HG03439 (cell line): ENCODE results near the gene ING2.
"Not testable (repeated sequence)": the region's sequence is repeated elsewhere in the genome, so short reads cannot be mapped to it uniquely, and the experiment has no call there.

Source experiments
- ATAC-seq: cut with Tn5 transposase; IDR thresholded peaks from one replicate; pipeline ENCODE4 v1.9.1; 2021; ENCODE audit warnings: mild to moderate bottlenecking, moderate library complexity; ENCODE audit not compliant: unreplicated experiment

ING2 gene, protein sequence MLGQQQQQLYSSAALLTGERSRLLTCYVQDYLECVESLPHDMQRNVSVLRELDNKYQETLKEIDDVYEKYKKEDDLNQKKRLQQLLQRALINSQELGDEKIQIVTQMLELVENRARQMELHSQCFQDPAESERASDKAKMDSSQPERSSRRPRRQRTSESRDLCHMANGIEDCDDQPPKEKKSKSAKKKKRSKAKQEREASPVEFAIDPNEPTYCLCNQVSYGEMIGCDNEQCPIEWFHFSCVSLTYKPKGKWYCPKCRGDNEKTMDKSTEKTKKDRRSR

DNA sequence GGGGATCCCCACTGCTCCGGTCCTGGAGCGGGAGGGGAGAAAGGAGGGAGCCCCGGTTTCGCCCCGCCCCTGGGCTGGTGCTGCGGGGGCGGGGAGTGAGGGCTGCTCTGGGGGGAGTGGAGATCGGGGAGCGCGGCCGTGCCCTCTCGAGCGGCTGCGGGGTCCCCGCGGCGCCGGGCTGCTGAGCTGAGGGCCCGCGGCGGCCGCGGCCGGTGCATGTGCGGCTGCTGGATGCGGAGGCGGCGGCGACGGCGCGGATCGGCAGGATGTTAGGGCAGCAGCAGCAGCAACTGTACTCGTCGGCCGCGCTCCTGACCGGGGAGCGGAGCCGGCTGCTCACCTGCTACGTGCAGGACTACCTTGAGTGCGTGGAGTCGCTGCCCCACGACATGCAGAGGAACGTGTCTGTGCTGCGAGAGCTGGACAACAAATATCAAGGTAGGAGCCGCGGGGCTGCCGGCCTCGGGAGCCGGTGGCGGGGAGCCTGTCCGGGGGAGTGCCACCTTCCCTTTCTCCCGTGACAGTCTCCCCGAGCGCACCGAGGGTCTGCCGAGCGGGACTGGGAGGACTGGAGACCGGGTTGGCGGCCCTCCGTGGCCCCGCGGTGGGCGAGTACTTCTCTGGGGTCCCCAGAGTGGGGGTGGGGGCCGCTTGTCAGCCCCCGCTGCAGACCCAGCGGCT lies at the start of gene ING2:
ING2 (plus strand) TSS at position 129 of the 681 bp plus-strand sequence; CDS start at position 267, 138 bp downstream.
- ATAC-seq = peak; percentile 52

DNA sequence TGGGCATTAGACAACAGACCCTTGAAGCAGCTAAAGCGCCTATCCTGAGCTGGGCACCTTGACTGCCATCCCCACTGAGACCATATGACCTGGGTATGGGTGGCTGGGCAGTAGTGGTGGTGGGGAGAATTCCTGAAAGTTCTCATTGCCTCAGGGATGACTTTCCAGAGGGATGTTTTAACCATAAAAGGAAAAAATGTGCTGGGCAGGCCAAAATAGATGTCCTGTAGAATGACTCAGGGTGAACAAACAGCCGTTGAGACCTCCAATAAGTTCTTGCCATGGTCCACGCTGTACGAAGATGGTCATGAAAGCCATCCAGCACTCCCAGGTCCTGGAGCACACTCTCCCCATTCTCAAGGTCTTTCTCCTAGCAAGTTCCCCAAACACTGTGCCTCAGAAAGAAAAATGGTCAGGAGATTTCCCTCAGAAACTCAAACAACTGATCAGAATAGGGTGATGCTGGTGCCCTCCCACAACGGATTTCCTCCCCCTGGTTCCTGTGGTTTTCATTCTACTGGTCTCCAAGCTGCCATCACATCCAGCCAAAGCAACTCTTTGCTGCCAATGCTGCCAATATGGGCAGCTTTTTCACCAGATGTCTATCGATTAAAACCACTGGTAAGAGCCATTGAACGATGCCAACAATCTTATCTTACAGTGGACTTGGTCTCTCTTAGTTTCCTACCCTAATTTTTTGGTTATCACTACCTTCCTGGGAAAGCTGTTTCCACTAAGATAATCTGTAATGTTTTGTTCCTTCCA lies 49.2 kb upstream of the ING2 start:
- no peak for ATAC-seq

DNA sequence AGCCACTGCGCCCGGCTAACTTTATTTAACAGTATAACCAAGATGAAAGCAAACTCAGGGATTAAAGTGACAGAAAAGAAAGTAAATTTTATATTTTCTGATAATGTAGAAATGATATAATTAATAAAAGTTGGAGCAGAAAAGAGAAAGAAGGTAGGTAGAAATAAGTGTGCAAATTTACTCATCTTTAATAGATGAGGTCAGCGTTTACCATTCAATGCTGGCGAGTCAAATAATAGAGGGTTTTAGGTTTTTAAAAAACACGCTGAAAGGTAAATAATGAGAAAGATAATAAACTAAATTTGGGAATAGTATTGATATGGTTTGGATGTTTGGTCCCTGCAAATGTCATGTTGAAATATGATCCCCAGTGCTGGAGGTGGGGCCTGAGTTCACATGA lies 46.9 kb upstream of the ING2 start:
- ATAC-seq = no peak

DNA sequence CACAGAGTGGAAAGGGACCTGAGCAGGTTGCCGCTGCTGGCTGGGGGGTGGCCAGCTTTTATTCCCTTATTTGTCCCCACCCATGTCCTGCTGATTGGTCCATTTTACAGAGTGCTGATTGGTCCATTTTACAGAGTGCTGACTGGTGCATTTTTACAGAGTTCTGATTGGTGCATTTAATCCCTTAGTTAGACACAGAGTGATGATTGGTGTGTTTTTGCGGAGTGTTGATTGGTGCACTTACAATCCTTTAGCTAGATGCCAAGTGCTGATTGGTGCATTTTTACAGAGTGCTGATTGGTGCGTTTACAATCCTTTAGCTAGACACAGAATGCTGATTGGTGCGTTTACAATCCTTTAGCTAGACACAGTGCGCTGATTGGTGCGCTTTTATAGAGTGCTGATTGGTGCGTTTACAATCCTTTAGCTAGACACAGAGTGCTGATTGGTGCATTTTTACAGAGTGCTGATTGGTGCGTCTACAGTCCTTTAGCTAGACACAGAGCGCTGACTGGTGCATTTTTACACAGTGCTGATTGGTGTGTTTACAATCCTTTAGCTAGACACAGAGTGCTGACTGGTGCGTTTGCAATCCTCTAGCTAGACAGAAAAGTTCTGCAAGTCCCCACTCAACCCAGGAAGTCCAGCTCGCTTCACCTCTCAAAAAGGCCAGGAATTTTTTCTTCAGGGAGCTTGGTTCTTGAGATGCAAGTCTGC lies 40.8 kb upstream of the ING2 start:
- not testable (repeated sequence) for ATAC-seq

DNA sequence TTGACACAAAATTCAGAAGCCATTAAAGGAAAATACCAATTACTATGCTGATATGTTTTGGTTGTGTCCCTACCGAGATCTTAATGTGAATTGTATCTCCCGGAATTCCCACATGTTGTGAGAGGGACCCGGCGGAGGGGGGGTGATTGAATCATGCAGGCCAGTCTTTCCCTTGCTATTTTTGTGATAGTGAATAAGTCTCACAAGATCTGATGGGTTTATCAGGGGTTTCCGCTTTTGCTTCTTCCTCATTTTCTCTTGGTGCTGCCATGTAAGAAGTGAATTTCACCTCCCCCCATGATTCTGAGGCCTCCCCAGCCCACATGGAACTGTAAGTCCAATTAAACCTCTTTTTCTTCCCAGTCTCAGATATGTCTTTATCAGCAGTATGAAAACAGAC lies 39.0 kb upstream of the ING2 start:
- not testable (repeated sequence) for ATAC-seq

DNA sequence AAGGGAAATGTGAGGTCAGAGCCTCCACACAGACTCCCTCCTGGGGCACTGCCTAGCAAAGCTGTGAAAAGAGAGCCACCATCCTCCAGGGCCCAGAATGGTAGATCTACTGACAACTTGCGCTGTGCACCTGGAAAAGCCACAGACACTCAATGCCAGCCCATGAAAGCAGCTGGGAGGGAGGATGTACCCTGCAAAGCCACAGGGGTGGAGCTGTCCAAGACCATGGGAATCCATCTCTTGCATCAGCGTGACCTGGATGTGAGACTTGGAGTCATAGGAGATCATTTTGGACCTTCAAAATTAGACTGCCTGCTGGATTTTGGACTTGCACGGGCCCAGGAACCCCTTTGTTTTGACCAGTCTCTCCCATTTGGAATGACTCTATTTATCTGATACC lies 37.6 kb upstream of the ING2 start:
- ATAC-seq = no peak

DNA sequence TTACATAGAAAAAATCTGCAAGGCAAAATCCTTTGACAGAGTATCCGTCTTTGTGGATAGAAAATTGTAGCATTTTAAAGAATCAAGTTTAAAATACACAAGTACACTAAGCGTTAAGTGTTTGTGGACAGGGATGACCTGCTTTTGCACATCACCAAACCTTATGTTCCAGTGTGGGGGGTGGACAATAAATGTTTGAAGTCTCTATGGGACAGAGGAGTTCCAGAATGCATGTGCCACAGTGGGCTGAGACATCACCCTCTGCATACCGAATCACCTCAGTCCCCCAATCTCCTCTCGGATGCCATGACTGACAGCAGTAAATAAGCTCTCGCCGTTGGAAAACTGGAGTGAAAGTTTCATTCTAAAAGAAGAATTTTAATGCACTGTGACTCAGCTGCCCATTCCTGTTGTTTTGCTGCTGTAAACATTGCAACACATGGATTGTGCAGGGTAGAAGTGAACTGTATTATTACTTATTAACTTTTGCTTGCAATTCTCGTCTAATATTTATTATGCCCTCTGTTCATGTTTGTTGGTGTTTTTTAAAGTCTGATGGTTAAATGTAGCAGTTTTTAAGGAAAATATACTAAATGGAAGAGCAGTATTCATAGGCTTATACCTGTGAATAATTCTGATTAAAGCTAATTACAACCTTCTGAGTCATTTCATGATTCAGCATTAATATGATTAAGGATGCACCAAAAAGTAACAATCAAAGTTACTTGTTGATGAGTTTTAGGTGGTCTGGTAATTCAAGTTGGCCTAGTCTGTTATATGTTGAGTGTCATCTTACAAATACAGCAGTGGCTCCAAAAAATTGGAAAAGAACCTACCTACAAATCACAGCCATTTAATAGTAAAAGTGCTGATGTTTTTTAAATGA lies 36.4 kb upstream of the ING2 start:
- ATAC-seq = no peak

DNA sequence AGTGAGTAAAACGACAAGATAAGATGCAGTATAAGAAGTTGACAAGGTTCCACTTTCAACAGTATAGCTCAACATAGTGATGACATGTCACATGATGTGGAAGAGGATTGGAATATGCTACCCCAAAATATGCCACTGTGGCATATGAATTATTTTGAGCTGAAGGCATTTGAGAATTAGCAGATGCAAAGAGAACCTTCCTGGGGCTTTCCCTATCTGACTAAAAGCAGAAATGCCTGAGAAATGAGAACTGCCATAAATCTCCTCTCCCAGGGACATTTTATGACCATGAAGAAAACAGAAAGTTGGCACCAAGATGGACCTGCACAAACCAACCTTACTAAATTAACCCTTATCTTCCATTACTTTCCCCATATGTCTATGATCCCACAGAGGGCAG lies 35.6 kb upstream of the ING2 start:
- no peak for ATAC-seq

DNA sequence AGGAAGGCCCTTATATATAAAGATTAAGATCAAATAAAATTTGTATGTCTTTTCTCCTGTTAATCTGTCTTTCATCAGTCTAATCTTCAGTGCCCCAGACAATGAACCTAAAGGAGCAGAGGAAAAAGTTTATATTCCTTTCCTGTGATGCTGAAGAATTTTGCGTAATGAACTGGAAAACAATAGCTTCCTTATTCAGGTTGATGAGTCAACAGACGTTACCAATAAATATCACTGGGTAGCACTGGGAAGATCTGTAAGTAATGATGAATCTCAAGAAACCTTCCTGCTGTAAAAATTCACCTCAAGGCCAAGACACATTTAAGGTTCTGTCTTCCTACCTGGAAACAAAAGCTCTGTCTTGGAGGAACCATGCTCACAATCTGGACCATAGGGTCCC lies 34.9 kb upstream of the ING2 start:
- no peak for ATAC-seq

DNA sequence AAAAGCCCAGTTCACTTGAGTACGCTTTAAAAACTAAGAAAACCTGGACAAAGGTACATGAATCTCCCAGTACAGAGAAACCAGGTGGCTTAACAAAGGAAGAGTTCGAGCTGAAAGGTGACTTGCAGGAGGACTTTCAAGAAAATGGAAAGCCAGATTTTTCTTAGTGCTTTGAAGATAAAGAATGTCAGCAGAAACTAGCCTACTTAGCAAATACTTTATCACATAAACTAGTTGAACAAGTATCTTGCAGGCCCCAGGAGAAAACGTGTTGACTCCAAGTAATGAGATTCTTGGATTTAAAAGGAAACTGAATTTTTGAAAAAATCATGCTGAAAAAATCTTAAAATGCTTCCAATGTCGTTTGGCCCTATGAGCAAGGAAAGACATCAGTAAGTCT lies 34.0 kb upstream of the ING2 start:
- ATAC-seq = no peak

DNA sequence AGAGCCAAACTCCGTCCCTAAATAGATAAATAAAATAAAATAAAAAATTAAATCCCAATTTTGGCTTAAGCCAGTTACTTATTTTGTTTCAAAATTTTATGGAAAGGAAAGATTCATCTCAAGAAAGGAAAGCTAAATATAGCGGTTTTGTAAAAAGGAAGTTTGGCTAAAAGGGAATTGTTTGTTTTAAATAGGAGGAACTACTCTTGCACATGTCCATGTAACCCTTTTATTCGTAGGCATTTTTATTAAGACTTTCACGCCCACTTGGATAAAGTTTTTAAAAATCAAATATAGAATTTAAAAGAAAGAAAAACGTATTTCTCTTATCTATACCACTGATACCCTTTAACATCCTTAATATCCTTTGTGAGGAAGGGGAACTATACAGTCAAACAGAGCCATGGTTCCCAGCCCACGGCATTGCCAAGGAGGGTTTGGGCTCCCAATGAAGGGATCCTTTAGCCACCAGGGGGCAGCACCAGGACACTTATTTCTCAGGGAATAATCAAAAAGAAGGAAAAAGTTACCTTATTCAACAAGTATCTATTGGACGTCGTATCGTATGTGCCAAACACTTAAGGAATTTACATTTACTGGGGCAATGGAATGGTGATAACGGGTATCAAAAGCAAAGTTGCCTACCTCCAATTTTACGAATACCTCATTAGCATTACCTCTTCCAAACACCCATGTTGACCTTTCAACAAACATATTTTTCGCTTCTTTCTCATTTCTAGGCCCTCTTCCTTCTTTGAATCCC lies 32.7 kb upstream of the ING2 start:
- ATAC-seq = peak; percentile 58

DNA sequence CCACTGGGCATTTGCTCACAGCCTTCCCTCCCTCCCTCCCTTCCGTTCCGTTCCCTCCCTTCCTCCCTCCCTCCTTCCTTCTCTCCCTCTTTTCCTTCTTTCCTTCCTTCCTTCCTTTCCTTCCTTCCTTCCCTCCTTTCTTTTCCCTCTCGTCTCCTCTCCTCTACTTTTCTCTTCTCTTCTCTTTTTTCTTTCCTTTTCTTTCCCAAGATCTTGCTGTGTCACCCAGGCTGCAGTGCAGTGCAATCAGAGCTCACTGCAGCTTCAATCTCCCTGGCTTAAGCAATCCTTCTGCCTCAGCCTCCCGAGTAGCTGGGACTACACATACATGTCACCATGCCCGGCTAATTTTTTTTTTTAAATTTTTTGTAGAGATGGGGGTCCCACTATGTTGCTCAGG lies 26.7 kb upstream of the ING2 start:
- ATAC-seq = no peak

DNA sequence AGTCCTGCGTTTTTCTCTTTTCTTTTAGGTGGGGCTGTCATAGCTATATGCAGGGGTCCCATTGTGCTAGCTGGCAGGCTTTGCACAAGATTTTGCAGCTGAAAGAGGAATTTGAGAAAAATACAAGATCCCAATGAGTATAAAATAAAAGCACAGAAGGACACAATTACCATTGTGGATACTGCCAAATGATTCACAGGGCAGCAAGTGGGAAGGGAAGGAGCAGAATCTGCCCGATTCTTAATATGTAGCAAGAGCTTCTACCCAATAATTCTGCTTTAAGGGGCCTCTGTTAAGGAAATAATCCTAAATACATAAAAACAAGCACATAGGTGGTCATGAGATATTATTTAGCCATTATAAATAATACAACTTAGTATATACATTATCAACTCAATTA lies 25.9 kb upstream of the ING2 start:
- no peak for ATAC-seq

DNA sequence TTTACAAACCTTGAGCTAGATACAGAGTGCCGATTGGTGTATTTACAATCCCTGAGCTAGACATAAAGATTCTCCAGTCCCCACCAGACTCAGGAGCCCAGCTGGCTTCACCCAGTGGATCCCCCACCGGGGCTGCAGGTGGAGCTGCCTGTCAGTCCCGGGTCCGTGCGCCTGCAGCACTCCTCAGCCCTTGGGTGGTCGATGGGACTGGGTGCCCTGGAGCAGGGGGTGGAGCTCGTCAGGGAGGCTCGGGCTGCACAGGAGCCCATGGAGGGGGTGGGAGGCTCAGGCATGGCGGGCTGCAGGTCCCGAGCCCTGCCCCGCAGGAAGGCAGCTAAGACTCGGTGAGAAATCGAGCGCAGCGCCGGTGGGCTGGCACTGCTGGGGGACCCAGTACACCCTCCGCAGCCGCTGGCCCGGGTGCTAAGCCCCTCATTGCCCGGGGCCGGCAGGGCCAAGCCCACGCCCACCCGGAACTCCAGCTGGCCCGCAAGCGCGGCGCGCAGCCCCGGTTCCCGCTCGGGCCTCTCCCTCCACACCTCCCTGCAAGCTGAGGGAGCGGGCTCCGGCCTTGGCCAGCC lies 22.3 kb upstream of the ING2 start:
- ATAC-seq = not testable (repeated sequence)

DNA sequence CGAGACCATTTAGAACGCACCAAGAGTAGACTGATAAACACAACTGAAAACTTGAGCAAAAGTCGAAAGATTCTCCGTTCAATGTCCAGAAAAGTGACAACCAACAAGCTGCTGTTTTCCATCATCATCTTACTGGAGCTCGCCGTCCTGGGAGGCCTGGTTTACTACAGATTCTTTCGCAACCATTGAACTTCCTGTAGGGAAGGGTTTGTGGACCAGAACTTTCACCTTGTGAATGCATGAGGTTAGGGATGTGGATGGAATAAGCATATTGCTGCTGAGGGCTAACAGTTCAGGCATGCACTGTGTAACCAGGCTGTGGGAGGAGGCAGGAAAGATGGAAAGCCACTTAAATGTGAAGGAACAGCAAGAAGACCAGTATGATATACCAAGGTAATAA lies 20.9 kb upstream of the ING2 start:
- ATAC-seq = no peak

DNA sequence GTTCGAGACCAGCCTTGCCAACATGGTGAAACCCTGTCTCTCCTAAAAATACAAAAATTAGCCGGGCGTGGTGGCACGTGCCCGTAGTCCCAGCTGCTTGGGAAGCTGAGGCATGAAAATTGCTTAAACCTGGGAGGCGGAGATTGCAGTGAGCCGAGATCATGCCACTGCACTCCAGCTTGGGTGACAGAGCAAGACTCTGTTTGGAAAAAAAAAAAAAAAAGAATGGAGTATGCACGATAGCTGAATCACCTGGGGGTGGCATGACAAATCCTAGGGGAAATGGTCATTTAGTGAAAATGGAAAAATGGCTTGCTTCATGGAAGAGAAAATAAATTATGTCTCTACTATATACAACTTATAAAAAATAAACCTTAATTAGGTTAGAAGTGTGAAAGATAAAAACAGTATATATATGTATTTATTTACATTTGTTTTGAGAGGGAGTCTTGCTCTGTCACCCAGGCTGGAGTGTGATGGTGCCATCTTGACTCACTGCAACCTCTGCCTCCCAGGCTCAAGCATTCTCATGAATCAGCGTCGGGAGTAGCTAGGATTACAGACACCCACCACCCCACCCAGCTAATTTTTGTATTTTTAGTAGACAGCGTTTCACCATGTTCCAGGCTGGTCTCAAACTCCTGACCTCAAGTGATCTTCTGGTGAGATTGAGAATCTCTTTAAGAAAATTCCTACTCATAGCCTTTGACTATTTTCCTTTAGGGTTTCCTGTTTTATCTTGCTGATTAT lies 19.3 kb upstream of the ING2 start:
- ATAC-seq = no peak

DNA sequence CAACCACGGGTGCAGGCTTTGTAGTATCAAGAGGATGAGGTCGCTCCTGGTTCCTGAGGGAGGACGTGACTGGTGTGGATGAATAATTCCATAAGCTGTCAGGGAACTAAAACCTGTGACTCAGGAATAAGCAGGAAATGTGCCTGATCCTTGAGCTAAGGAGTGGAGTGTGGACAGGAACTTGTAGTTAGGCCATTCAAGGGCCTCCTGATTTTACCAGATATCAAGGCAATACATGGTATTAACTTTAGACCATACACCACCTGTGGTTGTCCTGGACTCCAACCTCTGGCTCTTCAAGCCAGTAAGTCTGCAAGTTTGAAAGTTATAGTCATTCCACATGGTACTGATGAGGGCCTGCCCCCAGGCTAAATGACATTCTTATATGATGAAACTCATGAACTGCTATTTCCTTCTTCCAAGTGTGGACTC lies 12.1 kb upstream of the ING2 start:
- no peak for ATAC-seq

DNA sequence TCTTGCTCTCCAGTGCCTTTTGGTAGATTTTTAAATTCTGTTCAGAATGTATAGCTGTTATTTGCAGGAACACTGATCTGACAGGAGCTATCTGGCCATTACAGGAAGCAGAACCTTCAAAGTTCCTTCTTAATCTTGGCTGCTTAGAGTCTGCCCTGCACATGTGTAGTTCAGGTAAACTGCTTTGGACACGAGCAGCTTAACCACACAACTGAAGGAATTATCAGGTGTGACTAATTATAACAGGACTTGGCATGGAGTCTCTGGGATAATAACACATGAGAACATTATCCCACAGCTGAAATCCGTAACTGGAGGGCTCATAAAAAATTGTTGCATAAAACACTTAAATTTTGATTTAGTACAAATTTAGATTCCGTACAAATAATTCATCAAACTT lies 11.6 kb upstream of the ING2 start:
- ATAC-seq = no peak
